Measurements from ENCODE around the gene GALNT8. TPM values are rescaled to one million over a fixed set of nuclear protein-coding genes. Genes with fewer than 3 reads are reported as not detected.

The GALNT8 gene
- total RNA-seq, 1 experiment from 2014 or later = not detected

DNA sequence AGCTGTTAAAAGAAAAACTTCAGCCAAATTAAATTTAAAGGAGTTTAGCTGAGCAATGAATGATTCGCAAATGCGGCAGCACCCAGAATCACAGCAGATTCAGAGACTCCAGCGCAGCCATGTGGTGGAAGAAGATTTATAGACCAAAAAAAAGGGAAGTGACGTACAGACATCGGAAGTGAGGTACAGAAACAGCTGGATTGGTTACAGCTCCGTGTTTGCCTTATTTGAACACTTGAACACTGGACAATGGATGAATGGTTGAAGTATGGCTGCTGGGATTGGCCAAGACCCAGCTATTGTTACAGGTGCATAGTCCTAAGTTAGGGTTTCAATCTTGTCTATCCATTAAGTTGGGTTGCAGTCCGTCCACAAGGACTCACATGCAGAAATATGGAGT is 42.6 kb downstream of the GALNT8 start:
- Histone ChIP-seq H3K9ac (ENCODE audit: low read length) (no peak overlapping the region), H4K20me1 (ENCODE audit: low read length) (no peaks in the 10 kb centered on the region), H2AFZ (ENCODE audit: low read length) (no peak overlapping the region), H3K4me2 (ENCODE audit: low read length) (no peak overlapping the region), H3K4me1 (ENCODE audit: insufficient read depth, low read length) (no peaks in the 10 kb centered on the region), H3K36me3 (ENCODE audit: low read depth, low read length) (no peaks in the 10 kb centered on the region), H3K79me2 (ENCODE audit: low read length) (no peaks in the 10 kb centered on the region), H3F3A (ENCODE audit: low read length, unreplicated experiment) (no peaks in the 10 kb centered on the region), H3K27me3 (ENCODE audit: low read length) (peaks cover 15% of the 10 kb centered on the region), H3K9me2 (replicated peaks; ENCODE audit: low read length) (no peaks in the 10 kb centered on the region), H3K9me3 (ENCODE audit: low read length) (no peaks in the 10 kb centered on the region), H3K27ac (ENCODE audit: low read length) (no peak overlapping the region), H3K4me3 (ENCODE audit: low read length) (no peak overlapping the region)
- no peak for ATAC-seq
- intact Hi-C loops (cut with micrococcal nuclease) = no loop called here
- no TSS peak for BruUV-seq (replicated peaks)
- ChIA-PET CTCF (no interaction called here), POLR2A (ENCODE audit: unreplicated experiment) (no interaction called here)
- TF ChIP-seq EZH2phosphoT487 (IDR thresholded peaks at IDR 0.05; ENCODE audit: borderline replicate concordance, low read length) (no peak), EZH2 (IDR thresholded peaks at IDR 0.05; ENCODE audit: low read length, unreplicated experiment) (no peak)
- TF ChIP-seq, protein P1, sequence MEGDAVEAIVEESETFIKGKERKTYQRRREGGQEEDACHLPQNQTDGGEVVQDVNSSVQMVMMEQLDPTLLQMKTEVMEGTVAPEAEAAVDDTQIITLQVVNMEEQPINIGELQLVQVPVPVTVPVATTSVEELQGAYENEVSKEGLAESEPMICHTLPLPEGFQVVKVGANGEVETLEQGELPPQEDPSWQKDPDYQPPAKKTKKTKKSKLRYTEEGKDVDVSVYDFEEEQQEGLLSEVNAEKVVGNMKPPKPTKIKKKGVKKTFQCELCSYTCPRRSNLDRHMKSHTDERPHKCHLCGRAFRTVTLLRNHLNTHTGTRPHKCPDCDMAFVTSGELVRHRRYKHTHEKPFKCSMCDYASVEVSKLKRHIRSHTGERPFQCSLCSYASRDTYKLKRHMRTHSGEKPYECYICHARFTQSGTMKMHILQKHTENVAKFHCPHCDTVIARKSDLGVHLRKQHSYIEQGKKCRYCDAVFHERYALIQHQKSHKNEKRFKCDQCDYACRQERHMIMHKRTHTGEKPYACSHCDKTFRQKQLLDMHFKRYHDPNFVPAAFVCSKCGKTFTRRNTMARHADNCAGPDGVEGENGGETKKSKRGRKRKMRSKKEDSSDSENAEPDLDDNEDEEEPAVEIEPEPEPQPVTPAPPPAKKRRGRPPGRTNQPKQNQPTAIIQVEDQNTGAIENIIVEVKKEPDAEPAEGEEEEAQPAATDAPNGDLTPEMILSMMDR (conservative IDR thresholded peaks at IDR 0.05; ENCODE audit: low read depth, low read length) = no peak
- no peak for DNase-seq

DNA sequence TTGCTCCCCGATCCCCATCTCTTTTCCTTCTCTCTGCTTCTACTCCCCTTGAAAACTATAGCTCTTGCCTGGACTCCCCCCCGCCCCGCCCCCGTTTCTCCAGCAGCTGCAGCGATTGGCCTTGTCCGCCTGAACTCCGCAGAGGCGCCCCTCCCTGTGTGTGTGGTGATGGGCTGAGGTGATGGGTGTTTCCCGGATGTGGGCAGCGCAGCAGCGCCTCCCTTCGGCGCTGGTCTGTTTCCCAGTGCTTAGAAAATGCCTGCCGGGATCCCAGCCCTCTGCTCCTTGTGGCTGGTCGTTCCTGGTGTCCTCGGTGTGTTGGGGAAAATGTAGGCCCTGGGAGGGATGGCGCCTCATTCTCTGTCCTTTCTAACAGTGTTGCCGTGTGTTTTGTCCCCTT is 43.3 kb downstream of the GALNT8 start:
- ATAC-seq (no peak), DNase-seq (no peak)
- Histone ChIP-seq H3K27ac (ENCODE audit: low read length) (no peak overlapping the region), H3K4me3 (ENCODE audit: low read length) (no peak overlapping the region), H3K4me2 (ENCODE audit: low read length) (no peak overlapping the region), H2AFZ (ENCODE audit: low read length) (no peak overlapping the region), H3K9me3 (ENCODE audit: low read length) (no peaks in the 10 kb centered on the region), H4K20me1 (ENCODE audit: low read length) (no peaks in the 10 kb centered on the region), H3K79me2 (ENCODE audit: low read length) (no peaks in the 10 kb centered on the region), H3F3A (ENCODE audit: low read length, unreplicated experiment) (no peaks in the 10 kb centered on the region), H3K27me3 (ENCODE audit: low read length) (peaks cover 15% of the 10 kb centered on the region), H3K9me2 (replicated peaks; ENCODE audit: low read length) (no peaks in the 10 kb centered on the region), H3K36me3 (ENCODE audit: low read depth, low read length) (no peaks in the 10 kb centered on the region), H3K9ac (ENCODE audit: low read length) (no peak overlapping the region), H3K4me1 (ENCODE audit: insufficient read depth, low read length) (no peaks in the 10 kb centered on the region)
- POLR2A ChIA-PET (ENCODE audit: unreplicated experiment) = no interaction called here
- BruUV-seq (replicated peaks) = no TSS peak
- TF ChIP-seq, protein P1 (conservative IDR thresholded peaks at IDR 0.05; ENCODE audit: low read depth, low read length) = no peak
- no peak for TF ChIP-seq EZH2phosphoT487 (IDR thresholded peaks at IDR 0.05; ENCODE audit: borderline replicate concordance, low read length)
- TF ChIP-seq EZH2 (IDR thresholded peaks at IDR 0.05; ENCODE audit: low read length, unreplicated experiment) = no peak
- CTCF ChIA-PET = no interaction called here
- intact Hi-C loops (cut with micrococcal nuclease) = no loop called here

DNA sequence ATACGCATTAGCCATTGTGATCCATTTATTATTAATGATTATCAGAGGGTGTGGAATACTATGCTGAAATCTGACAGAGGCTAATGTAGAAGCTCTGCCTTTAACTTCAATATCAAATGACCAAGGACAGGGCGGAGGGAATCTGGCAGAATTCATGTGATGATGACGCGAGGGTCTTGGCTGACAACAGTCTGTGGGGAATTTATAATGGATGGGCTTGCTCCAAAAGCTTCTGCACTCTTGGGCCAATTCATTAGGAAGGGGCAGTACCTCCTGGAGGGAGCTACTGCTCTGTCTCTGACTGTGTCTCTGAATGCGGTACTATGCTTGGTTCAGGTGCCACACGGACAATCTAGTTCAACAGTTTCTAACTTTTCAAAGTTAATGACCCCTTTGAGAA is 46.2 kb downstream of the GALNT8 start:
- intact Hi-C loops (cut with micrococcal nuclease) = no loop called here
- peaks cover 26% of the 10 kb centered on the region for H3K27me3 ChIP-seq (ENCODE audit: low read length)
- TF ChIP-seq, protein P1 (conservative IDR thresholded peaks at IDR 0.05; ENCODE audit: low read depth, low read length) = no peak
- TF ChIP-seq EZH2 (IDR thresholded peaks at IDR 0.05; ENCODE audit: low read length, unreplicated experiment) = no peak
- no peak for TF ChIP-seq EZH2phosphoT487 (IDR thresholded peaks at IDR 0.05; ENCODE audit: borderline replicate concordance, low read length)
- no TSS peak for BruUV-seq (replicated peaks)
- H3K9me2 ChIP-seq (replicated peaks; ENCODE audit: low read length) = no peaks in the 10 kb centered on the region
- H2AFZ ChIP-seq (ENCODE audit: low read length) = no peak overlapping the region
- no peaks in the 10 kb centered on the region for H3F3A ChIP-seq (ENCODE audit: low read length, unreplicated experiment)
- no peaks in the 10 kb centered on the region for H3K36me3 ChIP-seq (ENCODE audit: low read depth, low read length)
- no peak overlapping the region for H3K9ac ChIP-seq (ENCODE audit: low read length)
- H3K79me2 ChIP-seq (ENCODE audit: low read length) = no peaks in the 10 kb centered on the region
- H3K9me3 ChIP-seq (ENCODE audit: low read length) = no peaks in the 10 kb centered on the region
- ChIA-PET CTCF (no interaction called here), POLR2A (ENCODE audit: unreplicated experiment) (no interaction called here)
- no peak overlapping the region for H3K27ac ChIP-seq (ENCODE audit: low read length)
- H3K4me3 ChIP-seq (ENCODE audit: low read length) = no peak overlapping the region
- ATAC-seq (no peak), DNase-seq (no peak)
- no peaks in the 10 kb centered on the region for H3K4me1 ChIP-seq (ENCODE audit: insufficient read depth, low read length)
- no peaks in the 10 kb centered on the region for H4K20me1 ChIP-seq (ENCODE audit: low read length)
- no peak overlapping the region for H3K4me2 ChIP-seq (ENCODE audit: low read length)

All from PC-3 (cell line).